H9 (cell line): ENCODE measurements around the gene FOXJ3. TPM values are rescaled to one million over a fixed set of nuclear protein-coding genes. Genes with fewer than 3 reads are reported as not detected.

ENCODE experiments used
- DNase-seq: peaks from one replicate; pipeline ENCODE4 v3.0.0-alpha.2; 2017
- H2AFZ ChIP-seq: one replicate; pipeline ENCODE4 v1.6.1; 2013; ENCODE audit warnings: mild to moderate bottlenecking, low read length, control low read depth, moderate library complexity
- H2AK5ac ChIP-seq: 2 replicates; pipeline ENCODE4 v1.6.1; 2013; ENCODE audit warnings: low read length, control low read depth, mixed read lengths; ENCODE audit not compliant: insufficient read length
- H2BK120ac ChIP-seq: one replicate; pipeline ENCODE4 v1.6.1; 2013; ENCODE audit warnings: low read depth, mild to moderate bottlenecking, low read length, control low read depth, inconsistent platforms; ENCODE audit not compliant: poor library complexity, severe bottlenecking
- H2BK12ac ChIP-seq: 2 replicates; pipeline ENCODE4 v1.6.1; 2013; ENCODE audit warnings: low read length, control low read depth, mixed read lengths, low read depth; ENCODE audit not compliant: insufficient read length
- H2BK15ac ChIP-seq: 2 replicates; pipeline ENCODE4 v1.6.1; 2013; ENCODE audit warnings: low read depth, low read length, control low read depth
- H2BK20ac ChIP-seq: one replicate; pipeline ENCODE4 v1.6.1; 2013; ENCODE audit warnings: low read depth, mild to moderate bottlenecking, low read length, control low read depth, inconsistent platforms; ENCODE audit not compliant: poor library complexity, severe bottlenecking
- H2BK5ac ChIP-seq: 2 replicates; pipeline ENCODE4 v1.6.1; 2013; ENCODE audit warnings: low read length, control low read depth, mixed read lengths; ENCODE audit not compliant: insufficient read length
- H3K14ac ChIP-seq: 2 replicates; pipeline ENCODE4 v1.6.1; 2013; ENCODE audit warnings: low read length, control low read depth; ENCODE audit not compliant: insufficient read depth
- H3K18ac ChIP-seq: 2 replicates; pipeline ENCODE4 v1.6.1; 2013; ENCODE audit warnings: low read depth, mild to moderate bottlenecking, mixed read lengths, low read length, control low read depth; ENCODE audit not compliant: insufficient read length
- H3K23ac ChIP-seq: 2 replicates; pipeline ENCODE4 v1.6.1; 2013; ENCODE audit warnings: low read length, control low read depth, mixed read lengths, low read depth; ENCODE audit not compliant: insufficient read length
- H3K23me2 ChIP-seq: 2 replicates; pipeline ENCODE4 v1.6.1; 2013; ENCODE audit warnings: low read depth, mild to moderate bottlenecking, mixed read lengths, low read length, control low read depth; ENCODE audit not compliant: insufficient read length, poor library complexity, severe bottlenecking
- H3K27ac ChIP-seq: 2 replicates; pipeline ENCODE4 v1.5.1; 2013; ENCODE audit warnings: low read length, control low read depth, mixed read lengths, low read depth; ENCODE audit not compliant: insufficient read length
- H3K27me3 ChIP-seq: 2 replicates; pipeline ENCODE4 v1.6.1; 2013; ENCODE audit warnings: low read length, control low read depth, inconsistent platforms; ENCODE audit not compliant: insufficient read depth
- H3K4ac ChIP-seq: 2 replicates; pipeline ENCODE4 v1.6.1; 2013; ENCODE audit warnings: low read depth, mild to moderate bottlenecking, control low read depth, inconsistent platforms, low read length, moderate library complexity
- H3K4me1 ChIP-seq: 2 replicates; pipeline ENCODE4 v1.6.1; 2013; ENCODE audit warnings: low read length, control low read depth, inconsistent platforms; ENCODE audit not compliant: insufficient read depth
- H3K4me2 ChIP-seq: 2 replicates; pipeline ENCODE4 v1.6.1; 2013; ENCODE audit warnings: low read length, control low read depth, mixed read lengths; ENCODE audit not compliant: insufficient read length, insufficient read depth
- H3K56ac ChIP-seq: 2 replicates; pipeline ENCODE4 v1.6.1; 2013; ENCODE audit warnings: low read depth, mild to moderate bottlenecking, mixed read lengths, low read length, control low read depth; ENCODE audit not compliant: insufficient read length
- H3K79me1 ChIP-seq: 2 replicates; pipeline ENCODE4 v1.6.1; 2013; ENCODE audit warnings: low read depth, mild to moderate bottlenecking, moderate library complexity, low read length, control low read depth, inconsistent platforms; ENCODE audit not compliant: insufficient read depth, poor library complexity, severe bottlenecking
- H3K79me2 ChIP-seq: 2 replicates; pipeline ENCODE4 v1.6.1; 2013; ENCODE audit warnings: low read length, control low read depth, inconsistent platforms; ENCODE audit not compliant: insufficient read depth
- H3K9ac ChIP-seq: 2 replicates; pipeline ENCODE4 v1.6.1; 2013; ENCODE audit warnings: low read length, control low read depth, mixed read lengths; ENCODE audit not compliant: insufficient read length; ENCODE audit errors: extremely low read depth
- H3K9me3 ChIP-seq: one replicate; pipeline ENCODE4 v1.6.1; 2013; ENCODE audit warnings: low read depth, low read length, inconsistent platforms; ENCODE audit not compliant: control insufficient read depth
- H3T11ph ChIP-seq: one replicate; pipeline ENCODE4 v1.6.1; 2013; ENCODE audit warnings: mild to moderate bottlenecking, low read length, control low read depth, inconsistent platforms
- H4K20me1 ChIP-seq: one replicate; pipeline ENCODE4 v1.6.1; 2013; ENCODE audit not compliant: control insufficient read depth, insufficient read length, insufficient read depth
- H4K5ac ChIP-seq: 2 replicates; pipeline ENCODE4 v1.6.1; 2013; ENCODE audit warnings: low read depth, mild to moderate bottlenecking, mixed read lengths, low read length, control low read depth; ENCODE audit not compliant: insufficient read length
- H4K8ac ChIP-seq: replicated peaks from 2 replicates; pipeline ENCODE4 v1.6.1; 2013; ENCODE audit warnings: low read length, control low read depth, mixed read lengths, low read depth; ENCODE audit not compliant: insufficient read length
- H4K91ac ChIP-seq: 2 replicates; pipeline ENCODE4 v1.6.1; 2013; ENCODE audit warnings: low read depth, mild to moderate bottlenecking, moderate library complexity, mixed read lengths, low read length, control low read depth; ENCODE audit not compliant: insufficient read length
- H3K27ac Mint-ChIP-seq, 3 experiments: 2 replicates in 2 of 3; 3 replicates in 1 of 3; pipeline ENCODE4 v1.8.0; 2020 to 2021; ENCODE audit warnings: mixed read lengths in 3 of 3, mild to moderate bottlenecking in 1 of 3, moderate library complexity in 1 of 3
- H3K27me3 Mint-ChIP-seq: 2 replicates; pipeline ENCODE4 v1.8.0; 2021; ENCODE audit warnings: low read depth, mild to moderate bottlenecking, moderate library complexity, mixed read lengths
- H3K36me3 Mint-ChIP-seq, 3 experiments: 2 replicates in 2 of 3; 3 replicates in 1 of 3; pipeline ENCODE4 v1.8.0; 2020 to 2021; ENCODE audit warnings: low read depth in 3 of 3, mixed read lengths in 3 of 3; ENCODE audit not compliant: insufficient read depth in 1 of 3
- H3K4me1 Mint-ChIP-seq, 2 experiments: 2 replicates each; pipeline ENCODE4 v1.8.0; 2020; ENCODE audit warnings: mixed read lengths in 2 of 2
- H3K4me3 Mint-ChIP-seq, 2 experiments: 2 replicates in 1 of 2; 3 replicates in 1 of 2; pipeline ENCODE4 v1.8.0; 2020 to 2021; ENCODE audit warnings: mild to moderate bottlenecking in 2 of 2, mixed read lengths in 2 of 2, moderate library complexity in 1 of 2
- H3K9me3 Mint-ChIP-seq, 2 experiments: 2 replicates in 1 of 2; 3 replicates in 1 of 2; pipeline ENCODE4 v1.8.0; 2020; ENCODE audit warnings: mild to moderate bottlenecking in 2 of 2, mixed read lengths in 2 of 2, moderate library complexity in 1 of 2
- WGBS: extraction: QIAGEN DNeasy Blood & Tissue Kit; methylation state at CpG from one replicate; pipeline ENCODE4 v1.1.7; 2013; ENCODE audit warnings: missing lambda C conversion rate, low lambda C conversion rate, mixed read lengths; ENCODE audit not compliant: insufficient read length; ENCODE audit errors: extremely low coverage; 5-methylcytosine and 5-hydroxymethylcytosine counted together
- total RNA-seq: library from RNA; stranded (reverse); gene quantifications from 2 replicates; pipeline ENCODE4 v1.2.1, GENCODE V29; 2021
- TF ChIP-seq, protein P1 (sequence below): fragments of 200-600 bp; sonication (generic); conservative IDR thresholded peaks from 3 replicates; pipeline ENCODE4 v1.8.0; 2021; ENCODE audit warnings: antibody characterized with exemption, mild to moderate bottlenecking

FOXJ3 gene
- total RNA-seq, 1 experiment from 2014 or later, result 49.9 TPM

DNA sequence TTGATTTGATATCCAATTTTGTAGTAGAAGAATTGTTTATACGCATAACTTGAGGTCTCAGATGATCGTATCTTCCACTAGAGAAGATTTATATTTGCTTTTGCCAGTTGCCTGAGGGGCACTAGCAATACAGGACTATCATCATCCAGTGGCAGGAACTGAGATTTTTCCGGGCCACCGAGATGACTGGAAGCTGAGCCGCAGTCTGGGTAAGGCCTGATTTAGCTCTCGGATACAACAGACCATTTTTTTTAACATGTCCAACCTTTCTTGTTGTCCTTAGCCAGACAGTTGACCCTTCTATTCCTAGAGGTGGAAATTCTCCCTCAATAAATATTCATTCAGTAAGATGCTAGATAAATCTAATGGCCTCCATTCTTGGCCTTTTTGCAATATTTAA, 207.3 kb downstream of the FOXJ3 start:
- no peak overlapping the region for H2BK12ac ChIP-seq
- H3K9me3 ChIP-seq, result no peaks in the 10 kb centered on the region
- no peak overlapping the region for H3K9ac ChIP-seq
- H4K91ac ChIP-seq, result no peak overlapping the region
- Mint-ChIP-seq H3K27ac (no peak overlapping the region), H3K4me3 (no peak overlapping the region), H3K27me3 (peaks cover 5% of the 10 kb centered on the region), H3K36me3 (no peaks in the 10 kb centered on the region), H3K4me1 (no peaks in the 10 kb centered on the region), H3K9me3 (peaks cover 0 to 4% of the 10 kb centered on the region in 2 experiments; a peak in 1 of 5 replicates)
- DNase-seq, result no peak
- no peak overlapping the region for H4K5ac ChIP-seq
- no CpG with 5 or more reads among the region's 6 CpGs for WGBS
- H2BK15ac ChIP-seq, result no peak overlapping the region
- no peak overlapping the region for H3K4me2 ChIP-seq
- H3K23ac ChIP-seq, result no peak overlapping the region
- no peak overlapping the region for H2BK20ac ChIP-seq
- no peak overlapping the region for H2BK5ac ChIP-seq
- H4K8ac ChIP-seq, result no peak overlapping the region
- no peak overlapping the region for H3K14ac ChIP-seq
- H2BK120ac ChIP-seq, result no peak overlapping the region
- H3K4ac ChIP-seq, result no peak overlapping the region
- H3K18ac ChIP-seq, result no peak overlapping the region
- H2AFZ ChIP-seq, result no peak overlapping the region
- no peaks in the 10 kb centered on the region for H3K23me2 ChIP-seq
- H3K27me3 ChIP-seq, result no peaks in the 10 kb centered on the region
- H3K79me1 ChIP-seq, result no peaks in the 10 kb centered on the region
- no peak overlapping the region for H3K56ac ChIP-seq
- H3T11ph ChIP-seq, result no peak overlapping the region
- TF ChIP-seq, protein P1, sequence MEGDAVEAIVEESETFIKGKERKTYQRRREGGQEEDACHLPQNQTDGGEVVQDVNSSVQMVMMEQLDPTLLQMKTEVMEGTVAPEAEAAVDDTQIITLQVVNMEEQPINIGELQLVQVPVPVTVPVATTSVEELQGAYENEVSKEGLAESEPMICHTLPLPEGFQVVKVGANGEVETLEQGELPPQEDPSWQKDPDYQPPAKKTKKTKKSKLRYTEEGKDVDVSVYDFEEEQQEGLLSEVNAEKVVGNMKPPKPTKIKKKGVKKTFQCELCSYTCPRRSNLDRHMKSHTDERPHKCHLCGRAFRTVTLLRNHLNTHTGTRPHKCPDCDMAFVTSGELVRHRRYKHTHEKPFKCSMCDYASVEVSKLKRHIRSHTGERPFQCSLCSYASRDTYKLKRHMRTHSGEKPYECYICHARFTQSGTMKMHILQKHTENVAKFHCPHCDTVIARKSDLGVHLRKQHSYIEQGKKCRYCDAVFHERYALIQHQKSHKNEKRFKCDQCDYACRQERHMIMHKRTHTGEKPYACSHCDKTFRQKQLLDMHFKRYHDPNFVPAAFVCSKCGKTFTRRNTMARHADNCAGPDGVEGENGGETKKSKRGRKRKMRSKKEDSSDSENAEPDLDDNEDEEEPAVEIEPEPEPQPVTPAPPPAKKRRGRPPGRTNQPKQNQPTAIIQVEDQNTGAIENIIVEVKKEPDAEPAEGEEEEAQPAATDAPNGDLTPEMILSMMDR, result no peak
- H2AK5ac ChIP-seq, result no peak overlapping the region
- H3K27ac ChIP-seq, result no peak overlapping the region
- no peaks in the 10 kb centered on the region for H3K4me1 ChIP-seq
- no peaks in the 10 kb centered on the region for H4K20me1 ChIP-seq
- no peaks in the 10 kb centered on the region for H3K79me2 ChIP-seq

Other genes starting within 250 kb of the FOXJ3 start
- gene GUCA2B, start 181.8 kb downstream of the FOXJ3 start, total RNA-seq, result not detected in 2 replicates
- gene GUCA2A, start 170.5 kb downstream of the FOXJ3 start, total RNA-seq, result not detected in 2 replicates
- 4.7 and 6.2 TPM in 2 replicates for gene RIMKLA, start 45.6 kb upstream of the FOXJ3 start, total RNA-seq
- 0.42 and 0.55 TPM in 2 replicates for gene ZMYND12, start 120.8 kb upstream of the FOXJ3 start, total RNA-seq
- gene PPCS, start 121.3 kb upstream of the FOXJ3 start, total RNA-seq, result 36.7 and 37.3 TPM in 2 replicates
- gene CCDC30, start 128.1 kb upstream of the FOXJ3 start, total RNA-seq, result 1.4 and 1.8 TPM in 2 replicates